ENCODE data around the gene EXOC2.
"Not testable (repeated sequence)": the region's sequence is repeated elsewhere in the genome, so short reads cannot be mapped to it uniquely, and the experiment has no call there.

The EXOC2 gene

DNA sequence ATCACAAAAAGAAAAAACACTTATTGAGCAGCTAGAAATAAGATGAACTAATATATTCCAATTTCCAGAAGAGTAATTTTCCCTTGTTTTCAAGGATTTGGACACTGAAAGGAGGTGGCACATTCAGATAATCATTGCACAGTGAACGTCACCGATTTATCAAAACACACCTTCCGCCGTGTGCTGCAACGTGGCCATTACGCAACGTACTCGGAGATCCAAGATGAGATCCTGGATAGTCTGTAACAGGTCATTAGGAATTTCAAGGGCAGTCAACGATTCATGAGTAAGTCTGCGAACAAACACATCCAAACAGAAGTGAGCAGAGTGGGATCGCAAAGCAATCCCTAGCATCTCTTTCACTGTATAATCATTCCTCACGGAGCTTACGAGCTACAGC lies 129.1 kb downstream of the EXOC2 start:
- H3K9me3 ChIP-seq (ENCODE audit: insufficient read depth, low read length): no peaks in the 10 kb centered on the region
- H3K27ac ChIP-seq (ENCODE audit: low read length): no peak overlapping the region
- peaks cover 5% of the 10 kb centered on the region for H3K36me3 ChIP-seq (replicated peaks; ENCODE audit: low read depth, low read length)
- no peak overlapping the region for H3K4me3 ChIP-seq (ENCODE audit: low read length)
- H3K79me2 ChIP-seq (ENCODE audit: low read length): no peaks in the 10 kb centered on the region
- H2AFZ ChIP-seq (ENCODE audit: low read depth, low read length): no peak overlapping the region
- no peak for TF ChIP-seq EZH2phosphoT487 (IDR thresholded peaks at IDR 0.05; ENCODE audit: low read depth)
- TF ChIP-seq, protein P1, sequence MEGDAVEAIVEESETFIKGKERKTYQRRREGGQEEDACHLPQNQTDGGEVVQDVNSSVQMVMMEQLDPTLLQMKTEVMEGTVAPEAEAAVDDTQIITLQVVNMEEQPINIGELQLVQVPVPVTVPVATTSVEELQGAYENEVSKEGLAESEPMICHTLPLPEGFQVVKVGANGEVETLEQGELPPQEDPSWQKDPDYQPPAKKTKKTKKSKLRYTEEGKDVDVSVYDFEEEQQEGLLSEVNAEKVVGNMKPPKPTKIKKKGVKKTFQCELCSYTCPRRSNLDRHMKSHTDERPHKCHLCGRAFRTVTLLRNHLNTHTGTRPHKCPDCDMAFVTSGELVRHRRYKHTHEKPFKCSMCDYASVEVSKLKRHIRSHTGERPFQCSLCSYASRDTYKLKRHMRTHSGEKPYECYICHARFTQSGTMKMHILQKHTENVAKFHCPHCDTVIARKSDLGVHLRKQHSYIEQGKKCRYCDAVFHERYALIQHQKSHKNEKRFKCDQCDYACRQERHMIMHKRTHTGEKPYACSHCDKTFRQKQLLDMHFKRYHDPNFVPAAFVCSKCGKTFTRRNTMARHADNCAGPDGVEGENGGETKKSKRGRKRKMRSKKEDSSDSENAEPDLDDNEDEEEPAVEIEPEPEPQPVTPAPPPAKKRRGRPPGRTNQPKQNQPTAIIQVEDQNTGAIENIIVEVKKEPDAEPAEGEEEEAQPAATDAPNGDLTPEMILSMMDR (IDR thresholded peaks at IDR 0.05; ENCODE audit: low read depth, low read length): no peak
- H3K4me2 ChIP-seq (ENCODE audit: low read length): no peak overlapping the region
- no peaks in the 10 kb centered on the region for H3K4me1 ChIP-seq (ENCODE audit: low read length)
- no peaks in the 10 kb centered on the region for H3K27me3 ChIP-seq (ENCODE audit: low read depth, low read length)
- H4K20me1 ChIP-seq (ENCODE audit: insufficient read depth, low read length): no peaks in the 10 kb centered on the region
- H3K9ac ChIP-seq (ENCODE audit: low read length): no peak overlapping the region

DNA sequence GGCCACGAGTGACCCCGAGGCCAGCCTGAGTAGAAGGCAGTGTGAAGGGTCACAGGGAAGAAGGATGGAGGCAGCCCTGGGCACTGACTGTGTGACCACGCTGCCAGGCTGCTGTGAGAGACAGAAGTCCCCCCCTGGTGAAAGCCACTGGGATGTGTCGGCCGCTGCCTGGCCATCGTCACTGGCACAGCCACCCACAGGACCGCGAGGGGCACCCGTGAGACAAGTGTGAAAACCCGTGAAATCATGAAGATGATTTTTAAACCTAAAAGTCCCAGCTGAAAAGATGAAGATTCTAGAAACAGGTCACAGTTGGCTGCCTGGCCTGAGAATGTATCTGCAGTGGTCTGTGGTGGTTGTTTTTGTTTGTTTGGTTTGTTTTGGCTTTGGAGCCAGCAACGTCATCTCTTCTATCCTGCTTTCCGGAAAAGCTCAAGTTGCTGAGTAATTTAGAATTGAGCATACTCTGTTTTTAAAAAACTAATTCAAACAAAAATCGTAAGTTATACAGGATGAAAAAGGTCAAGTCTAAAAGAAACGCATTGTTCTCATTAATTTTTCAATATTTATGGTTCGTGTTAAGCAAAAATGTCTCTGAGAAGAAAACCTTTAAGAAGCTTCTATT lies 130.8 kb downstream of the EXOC2 start:
- no peaks in the 10 kb centered on the region for H3K79me2 ChIP-seq (ENCODE audit: low read length)
- H2AFZ ChIP-seq (ENCODE audit: low read depth, low read length): no peak overlapping the region
- TF ChIP-seq EZH2phosphoT487 (IDR thresholded peaks at IDR 0.05; ENCODE audit: low read depth): no peak
- TF ChIP-seq, protein P1 (IDR thresholded peaks at IDR 0.05; ENCODE audit: low read depth, low read length): no peak
- peaks cover 5% of the 10 kb centered on the region for H3K36me3 ChIP-seq (replicated peaks; ENCODE audit: low read depth, low read length)
- H3K9me3 ChIP-seq (ENCODE audit: insufficient read depth, low read length): no peaks in the 10 kb centered on the region
- no peaks in the 10 kb centered on the region for H3K27me3 ChIP-seq (ENCODE audit: low read depth, low read length)
- no peak overlapping the region for H3K4me3 ChIP-seq (ENCODE audit: low read length)
- H3K4me2 ChIP-seq (ENCODE audit: low read length): no peak overlapping the region
- H4K20me1 ChIP-seq (ENCODE audit: insufficient read depth, low read length): no peaks in the 10 kb centered on the region
- no peak overlapping the region for H3K9ac ChIP-seq (ENCODE audit: low read length)
- H3K27ac ChIP-seq (ENCODE audit: low read length): no peak overlapping the region
- H3K4me1 ChIP-seq (ENCODE audit: low read length): no peaks in the 10 kb centered on the region

DNA sequence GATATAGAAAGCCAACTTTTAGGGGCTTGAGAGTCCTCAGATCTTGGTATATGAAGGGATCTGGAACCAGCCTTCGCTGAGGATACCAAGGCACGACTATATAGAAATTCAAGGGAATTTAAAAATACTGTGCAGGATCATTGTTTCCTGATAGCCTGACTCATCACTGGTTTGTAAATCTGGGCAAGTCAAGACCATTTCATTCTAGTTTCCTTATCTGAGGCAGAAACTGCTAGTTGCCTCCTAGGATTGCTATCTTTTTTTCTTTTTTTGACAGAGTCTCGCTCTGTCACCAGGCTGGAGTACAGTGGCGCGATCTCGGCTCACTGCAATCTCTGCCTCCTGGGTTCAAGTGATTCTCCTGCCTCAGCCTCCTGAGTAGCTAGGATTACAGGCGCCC lies 131.6 kb downstream of the EXOC2 start:
- not testable (repeated sequence) for H3K36me3 ChIP-seq (replicated peaks; ENCODE audit: low read depth, low read length); H2AFZ ChIP-seq (ENCODE audit: low read depth, low read length); H4K20me1 ChIP-seq (ENCODE audit: insufficient read depth, low read length); H3K27me3 ChIP-seq (ENCODE audit: low read depth, low read length); H3K27ac ChIP-seq (ENCODE audit: low read length); H3K9me3 ChIP-seq (ENCODE audit: insufficient read depth, low read length); H3K79me2 ChIP-seq (ENCODE audit: low read length); H3K4me3 ChIP-seq (ENCODE audit: low read length); H3K4me2 ChIP-seq (ENCODE audit: low read length); H3K4me1 ChIP-seq (ENCODE audit: low read length); H3K9ac ChIP-seq (ENCODE audit: low read length)

DNA sequence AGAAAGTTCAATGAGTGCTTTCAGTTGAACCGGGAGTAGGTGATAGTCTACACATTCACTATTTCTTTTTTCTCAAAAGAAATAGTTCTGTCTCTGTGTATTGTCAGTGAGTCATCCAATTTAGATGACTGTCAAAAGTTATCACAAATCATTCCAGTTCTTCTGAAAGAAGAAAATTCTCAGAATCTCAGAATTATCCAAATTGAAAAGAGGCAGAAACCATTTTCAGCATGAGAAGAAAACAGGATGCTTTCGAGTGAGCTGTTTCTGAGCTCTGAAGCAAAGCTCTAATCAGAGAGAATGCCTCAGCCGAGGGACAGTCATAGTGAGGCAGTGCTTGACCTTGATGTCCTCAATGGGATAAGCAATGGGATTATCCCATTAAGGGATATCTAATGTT lies 134.0 kb downstream of the EXOC2 start:
- Histone ChIP-seq H3K27ac (ENCODE audit: low read length) (no peak overlapping the region), H3K9ac (ENCODE audit: low read length) (no peak overlapping the region), H2AFZ (ENCODE audit: low read depth, low read length) (no peak overlapping the region), H3K4me2 (ENCODE audit: low read length) (no peak overlapping the region), H3K79me2 (ENCODE audit: low read length) (no peaks in the 10 kb centered on the region), H3K4me3 (ENCODE audit: low read length) (no peak overlapping the region), H4K20me1 (ENCODE audit: insufficient read depth, low read length) (no peaks in the 10 kb centered on the region), H3K36me3 (replicated peaks; ENCODE audit: low read depth, low read length) (peaks cover 5% of the 10 kb centered on the region), H3K4me1 (ENCODE audit: low read length) (no peaks in the 10 kb centered on the region), H3K9me3 (ENCODE audit: insufficient read depth, low read length) (no peaks in the 10 kb centered on the region), H3K27me3 (ENCODE audit: low read depth, low read length) (no peaks in the 10 kb centered on the region)
- TF ChIP-seq EZH2phosphoT487 (IDR thresholded peaks at IDR 0.05; ENCODE audit: low read depth): no peak
- TF ChIP-seq, protein P1 (IDR thresholded peaks at IDR 0.05; ENCODE audit: low read depth, low read length): no peak
